Fibroblast of pulmonary artery (primary cell): Measurements from ENCODE around the gene ARL2BP.
"Not testable (repeated sequence)": the region's sequence is repeated elsewhere in the genome, so short reads cannot be mapped to it uniquely, and the experiment has no call there.

Experiments used
- DNase-seq: peaks from one replicate; pipeline ENCODE4 v3.0.0-alpha.2; 2010; ENCODE audit warnings: low read depth
- H3K4me3 ChIP-seq: replicated peaks from 2 replicates; pipeline ENCODE4 v1.5.1; 2011; ENCODE audit warnings: low read depth, mild to moderate bottlenecking, control low read depth, low read length, moderate library complexity
- TF ChIP-seq, protein P1 (sequence below): IDR thresholded peaks from 2 replicates; pipeline ENCODE4 v1.5.1; 2011; ENCODE audit warnings: mild to moderate bottlenecking, control low read depth, low read length, inconsistent platforms; ENCODE audit errors: missing control alignments

Gene ARL2BP

DNA sequence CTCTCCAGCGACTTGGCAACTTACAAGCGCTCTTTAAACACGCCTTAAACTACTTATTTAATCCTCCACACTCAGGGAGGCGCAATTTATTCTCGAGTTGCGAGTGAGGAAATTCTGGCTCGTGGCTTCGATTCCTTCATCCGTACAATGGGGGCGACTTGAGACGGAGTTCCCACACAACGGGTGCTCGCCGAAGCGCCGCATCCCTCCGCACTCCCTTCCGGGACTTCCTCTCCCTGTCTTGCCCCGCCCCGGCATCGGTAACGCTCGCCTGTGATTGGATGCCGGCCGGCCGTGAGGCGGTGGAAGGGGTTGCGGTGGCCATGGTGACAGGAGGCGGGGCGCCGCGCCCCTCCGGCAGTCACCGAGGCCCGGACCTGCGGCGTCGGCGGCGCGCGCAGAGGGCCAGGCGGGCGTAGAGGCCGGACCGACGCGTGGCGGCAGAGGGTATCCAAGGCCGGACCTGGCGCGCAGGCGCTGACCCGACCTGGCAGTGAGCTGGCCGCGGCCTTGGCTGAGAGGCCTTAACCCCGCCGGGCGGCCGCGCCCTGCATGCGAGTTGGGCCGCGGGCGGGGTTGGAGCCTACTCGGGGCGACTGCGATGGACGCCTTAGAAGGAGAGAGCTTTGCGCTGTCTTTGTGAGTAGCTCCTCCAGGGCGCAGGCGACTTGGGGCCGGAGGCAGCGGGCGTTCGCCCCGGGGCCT is at the start of gene ARL2BP:
Gene ARL2BP, plus strand, starts transcription at position 493 of the 705 bp plus-strand sequence. Its CDS starts 109 bp downstream, at position 602.
- DNase-seq: peak; percentile 97
- peak within 1 kb of the TSS; percentile 73 for H3K4me3 ChIP-seq
- TF ChIP-seq, protein P1, sequence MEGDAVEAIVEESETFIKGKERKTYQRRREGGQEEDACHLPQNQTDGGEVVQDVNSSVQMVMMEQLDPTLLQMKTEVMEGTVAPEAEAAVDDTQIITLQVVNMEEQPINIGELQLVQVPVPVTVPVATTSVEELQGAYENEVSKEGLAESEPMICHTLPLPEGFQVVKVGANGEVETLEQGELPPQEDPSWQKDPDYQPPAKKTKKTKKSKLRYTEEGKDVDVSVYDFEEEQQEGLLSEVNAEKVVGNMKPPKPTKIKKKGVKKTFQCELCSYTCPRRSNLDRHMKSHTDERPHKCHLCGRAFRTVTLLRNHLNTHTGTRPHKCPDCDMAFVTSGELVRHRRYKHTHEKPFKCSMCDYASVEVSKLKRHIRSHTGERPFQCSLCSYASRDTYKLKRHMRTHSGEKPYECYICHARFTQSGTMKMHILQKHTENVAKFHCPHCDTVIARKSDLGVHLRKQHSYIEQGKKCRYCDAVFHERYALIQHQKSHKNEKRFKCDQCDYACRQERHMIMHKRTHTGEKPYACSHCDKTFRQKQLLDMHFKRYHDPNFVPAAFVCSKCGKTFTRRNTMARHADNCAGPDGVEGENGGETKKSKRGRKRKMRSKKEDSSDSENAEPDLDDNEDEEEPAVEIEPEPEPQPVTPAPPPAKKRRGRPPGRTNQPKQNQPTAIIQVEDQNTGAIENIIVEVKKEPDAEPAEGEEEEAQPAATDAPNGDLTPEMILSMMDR: no peak

GRCh38 chr16:57196286-57196685 is 48.8 kb upstream of the ARL2BP start:
- DNase-seq: no peak
- TF ChIP-seq, protein P1: no peak
- H3K4me3 ChIP-seq: no peak overlapping the region

GRCh38 chr16:57196753-57197152 is 48.3 kb upstream of the ARL2BP start:
- no peak for DNase-seq
- no peak overlapping the region for H3K4me3 ChIP-seq
- TF ChIP-seq, protein P1: no peak

DNA sequence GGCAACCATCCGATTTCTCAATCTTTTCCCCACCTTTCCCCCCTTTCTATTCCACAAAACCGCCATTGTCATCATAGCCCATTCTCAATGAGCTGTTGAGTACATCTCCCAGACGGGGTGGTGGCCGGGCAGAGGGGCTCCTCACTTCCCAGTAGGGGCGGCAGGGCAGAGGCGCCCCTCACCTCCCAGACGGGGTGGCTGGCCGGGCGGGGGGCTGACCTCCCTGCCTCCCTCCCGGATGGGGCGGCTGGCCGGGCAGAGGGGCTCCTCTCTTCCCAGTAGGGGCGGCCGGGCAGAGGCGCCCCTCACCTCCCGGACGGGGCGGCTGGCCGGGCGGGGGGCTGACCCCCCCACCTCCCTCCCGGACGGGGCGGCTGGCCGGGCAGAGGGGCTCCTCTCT is 44.7 kb upstream of the ARL2BP start:
- H3K4me3 ChIP-seq, DNase-seq: not testable (repeated sequence)

GRCh38 chr16:57200926-57201325 is 44.1 kb upstream of the ARL2BP start:
- not testable (repeated sequence) for DNase-seq

DNA sequence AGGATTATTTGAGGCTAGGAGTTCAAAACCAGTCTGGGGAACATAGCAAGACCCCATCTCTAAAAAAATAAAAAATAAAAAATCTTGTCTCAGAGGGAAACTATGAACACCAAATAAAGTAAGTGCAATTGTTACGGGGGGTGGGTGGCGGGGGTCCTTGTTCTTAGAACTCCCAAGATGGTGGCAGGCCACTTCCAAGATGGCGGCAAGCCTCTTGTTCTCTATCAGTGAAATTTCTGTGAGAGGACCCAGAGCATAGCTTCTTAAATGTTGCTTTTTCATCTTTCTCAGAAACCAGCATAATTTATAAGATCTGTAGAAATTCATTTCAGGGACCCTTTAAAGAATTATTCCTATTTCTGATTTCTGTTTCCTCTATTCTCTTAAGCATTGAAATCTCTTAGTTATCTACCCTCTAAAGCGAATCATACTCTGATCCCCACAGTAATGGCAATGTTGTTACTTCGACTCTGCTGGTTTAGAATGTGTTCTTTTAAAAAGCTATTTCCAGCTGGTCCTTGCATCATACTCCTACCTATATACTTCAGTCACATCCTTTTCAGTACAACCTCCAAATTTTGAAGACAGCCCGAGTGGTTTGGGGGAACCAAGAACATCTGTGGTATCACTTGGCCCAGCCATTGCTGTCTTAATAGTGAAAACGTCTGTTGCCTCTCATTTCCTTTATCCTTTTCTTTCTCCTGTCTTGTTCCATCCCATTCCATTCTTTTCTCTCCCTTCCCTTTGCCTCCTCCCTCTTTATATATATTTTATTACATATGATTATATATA is 42.8 kb upstream of the ARL2BP start:
- no peak for DNase-seq
- TF ChIP-seq, protein P1: no peak
- no peak overlapping the region for H3K4me3 ChIP-seq

More at GRCh38 chr16:57200926-57201325, 44.1 kb upstream of the ARL2BP start:
- H3K4me3 ChIP-seq: not testable (repeated sequence)

- DNase-seq: no peak
- H3K4me3 ChIP-seq: no peak overlapping the region
- TF ChIP-seq, protein P1: no peak
These were observed 41.6 kb upstream of the ARL2BP start for GRCh38 chr16:57203451-57203850.
